Hematopoietic multipotent progenitor cell treated with erythropoietin and hydrocortisone succinate and interleukin-3 and kit ligand, for 6 days (in vitro differentiated cells): ENCODE data around the gene RGS6.

Source experiments
- DNase-seq: peaks from one replicate; pipeline ENCODE4 v3.0.0-alpha.2; 2015

The RGS6 gene

DNA sequence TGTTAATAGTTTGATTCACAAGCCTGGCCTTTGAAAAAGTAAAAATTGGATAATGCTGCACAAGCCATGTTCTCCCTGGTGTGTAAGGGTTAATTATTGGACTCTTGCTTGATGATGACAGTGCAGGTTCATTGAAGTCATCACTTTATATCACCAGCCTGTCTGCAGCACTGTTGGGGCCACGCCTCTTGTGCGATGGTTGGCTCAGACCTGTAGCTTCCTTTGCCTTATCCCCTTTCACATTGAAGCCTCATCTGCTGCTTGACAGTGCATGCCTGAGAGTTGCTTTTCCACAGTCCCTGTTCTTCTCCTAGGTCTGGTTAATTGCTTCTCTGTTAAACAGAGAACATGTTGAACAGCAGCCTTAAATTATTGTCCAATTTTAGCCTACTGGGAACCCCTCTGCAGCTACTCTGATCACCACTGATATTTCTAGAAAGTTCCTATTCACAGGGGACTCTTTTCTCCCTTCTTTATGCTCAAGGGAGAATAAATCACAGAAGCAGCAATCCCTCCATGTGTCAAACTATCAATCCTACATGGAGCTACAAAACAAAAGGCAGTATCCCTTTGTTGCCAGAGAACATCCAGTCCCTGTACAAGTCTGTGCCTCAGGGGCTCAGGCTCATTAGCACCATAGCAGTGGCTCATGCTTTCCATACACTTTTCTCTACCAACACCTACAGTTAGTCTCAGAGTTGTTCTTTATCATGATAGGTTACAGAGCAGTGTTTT, 322.1 kb downstream of the RGS6 start:
- DNase-seq, result no peak

DNA sequence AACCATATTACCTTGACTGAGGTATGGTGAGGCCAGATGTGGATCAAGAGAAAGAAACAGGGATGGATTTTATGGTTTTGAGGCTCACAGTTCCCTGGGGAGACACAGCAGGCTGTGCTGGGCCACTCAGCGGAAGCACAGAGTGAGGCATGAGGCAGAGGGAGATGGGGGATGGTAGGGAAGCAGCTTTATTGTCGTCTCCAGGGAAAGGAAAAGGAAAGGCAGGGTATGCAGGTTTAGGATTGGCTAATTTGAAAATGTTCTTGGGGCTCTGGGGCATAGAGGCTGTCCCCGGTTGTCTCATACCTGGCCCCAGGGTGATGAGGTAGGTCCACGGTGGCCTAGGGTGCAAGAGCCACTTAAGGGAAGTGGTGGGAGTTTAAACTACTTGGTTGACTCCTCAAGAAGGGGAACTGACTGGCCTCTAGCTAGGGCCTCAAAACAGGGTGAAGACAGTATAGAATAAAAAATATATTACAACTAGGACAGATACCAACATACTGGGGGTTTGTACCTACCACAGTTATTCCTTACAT, 322.8 kb downstream of the RGS6 start:
- no peak for DNase-seq

DNA sequence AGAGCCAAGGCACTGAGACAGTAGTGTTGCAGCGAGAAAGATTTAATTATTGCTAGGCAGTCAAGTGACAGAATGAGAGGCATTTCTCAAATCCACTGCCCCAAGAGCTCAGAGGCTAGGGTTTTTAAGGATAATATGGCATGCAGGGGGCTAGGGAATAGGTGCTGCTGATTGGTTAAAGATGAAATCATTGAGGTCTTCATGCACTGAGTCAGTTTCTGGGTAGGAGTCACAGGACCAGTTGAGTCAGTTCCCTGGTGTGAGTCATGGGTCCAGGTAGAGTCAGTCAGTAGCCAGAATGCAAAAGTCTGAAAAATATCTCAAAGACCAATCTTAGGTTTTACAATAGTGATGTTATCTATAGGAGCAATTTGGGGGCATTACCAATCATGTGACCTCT, 323.8 kb downstream of the RGS6 start:
- DNase-seq, result no peak

DNA sequence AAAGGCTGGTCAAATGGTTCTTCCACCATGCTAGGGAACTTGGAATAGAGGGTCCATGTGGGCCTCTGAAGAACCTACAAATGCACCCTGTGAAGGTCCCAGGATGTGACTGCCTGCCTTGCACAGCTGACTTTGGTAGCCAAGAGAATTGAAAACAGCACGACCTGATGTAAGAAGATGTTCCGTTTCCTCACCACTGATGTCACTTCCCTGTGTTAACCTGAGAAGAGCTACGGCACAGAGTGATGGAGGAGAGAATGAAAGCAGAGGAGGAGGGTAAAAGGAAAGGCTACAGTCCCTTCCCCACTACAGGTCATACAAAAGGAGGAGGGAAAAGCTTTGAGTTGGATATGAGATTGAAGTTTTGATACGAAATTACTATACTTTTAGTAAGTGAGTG, 328.8 kb downstream of the RGS6 start:
- no peak for DNase-seq

DNA sequence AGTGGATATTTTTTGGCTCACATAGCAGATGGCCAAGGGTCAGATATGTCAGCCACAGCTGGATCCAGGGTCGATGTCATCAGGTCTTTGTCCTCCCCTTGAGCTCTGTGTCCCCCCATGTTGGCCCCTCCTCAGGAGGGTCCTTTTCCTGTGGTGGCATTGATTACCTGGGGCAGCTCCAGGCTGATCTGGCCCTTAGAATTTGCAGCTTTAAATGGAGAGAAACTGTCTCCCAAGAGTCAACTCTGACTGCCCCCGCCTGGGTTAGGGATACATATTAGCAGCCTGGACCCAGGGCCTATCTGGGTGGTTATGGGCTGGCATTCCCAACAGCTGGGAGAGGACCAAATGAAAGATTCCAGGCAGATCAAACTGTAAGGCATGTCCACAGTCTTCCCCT, 330.5 kb downstream of the RGS6 start:
- DNase-seq, result no peak

DNA sequence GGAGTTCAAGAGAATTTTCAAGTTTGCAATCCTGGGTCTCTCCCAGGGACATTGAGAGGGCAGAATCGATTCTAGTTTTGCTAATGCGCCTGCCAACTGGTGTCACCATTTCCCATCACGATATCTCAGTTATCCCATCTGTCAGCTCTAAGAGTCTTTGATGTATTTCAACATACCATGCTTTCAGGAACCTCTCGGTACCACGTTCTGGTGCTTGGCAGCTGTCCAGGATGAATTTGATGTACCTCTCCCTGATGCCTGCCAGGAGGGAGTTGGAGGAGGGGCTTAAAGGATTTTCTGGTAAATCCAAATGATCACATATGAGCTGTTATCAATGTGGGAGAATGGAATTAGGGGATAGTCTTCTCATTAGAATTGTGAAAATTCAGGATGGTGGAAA, 332.5 kb downstream of the RGS6 start:
- DNase-seq, result no peak

DNA sequence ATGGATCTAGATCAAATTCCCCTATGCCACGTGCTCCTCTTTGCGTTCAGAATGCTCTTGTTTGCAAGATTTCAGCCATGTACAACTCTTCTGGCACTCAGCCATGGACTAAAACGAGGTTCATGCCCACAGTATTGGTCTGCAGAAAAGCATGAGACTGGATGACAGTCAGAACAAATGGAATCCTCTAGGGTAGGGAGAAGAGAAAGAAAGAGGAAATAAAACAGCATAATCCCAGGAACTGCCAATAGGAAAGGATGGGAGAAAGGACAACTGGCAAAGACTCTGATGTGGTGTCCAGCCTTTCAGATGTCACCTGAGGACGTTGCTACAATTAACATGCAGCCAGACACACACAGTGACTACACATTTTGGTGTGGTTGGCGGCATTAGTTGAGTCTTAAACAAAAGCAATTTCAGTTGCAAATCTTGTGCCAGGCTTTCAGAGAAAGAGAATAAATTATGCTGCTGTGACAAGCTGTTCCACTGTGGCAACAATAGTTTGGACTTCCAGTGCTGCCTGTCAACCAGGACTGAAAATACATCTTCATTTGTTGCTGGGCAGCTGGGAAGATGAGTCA, 338.0 kb downstream of the RGS6 start:
- DNase-seq, result no peak

DNA sequence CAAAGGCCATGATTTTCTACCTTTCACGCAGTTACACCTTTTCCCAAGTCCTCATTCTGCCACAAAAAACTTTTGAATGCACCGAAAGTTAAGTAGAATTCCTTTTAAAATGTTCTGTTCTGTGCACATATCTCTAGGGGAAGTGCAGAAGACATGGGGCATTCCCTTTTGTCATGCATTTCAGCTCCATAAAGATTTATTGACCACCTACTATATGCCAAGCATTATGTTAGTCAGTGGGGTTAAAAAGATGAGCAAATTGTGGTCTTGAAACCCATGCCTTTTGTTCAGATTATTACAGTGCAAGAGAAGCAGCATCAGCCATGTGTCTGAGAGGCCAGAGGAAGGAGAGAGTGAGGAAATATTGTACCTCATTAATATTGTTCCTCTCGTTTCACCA, 338.5 kb downstream of the RGS6 start:
- DNase-seq, result no peak

DNA sequence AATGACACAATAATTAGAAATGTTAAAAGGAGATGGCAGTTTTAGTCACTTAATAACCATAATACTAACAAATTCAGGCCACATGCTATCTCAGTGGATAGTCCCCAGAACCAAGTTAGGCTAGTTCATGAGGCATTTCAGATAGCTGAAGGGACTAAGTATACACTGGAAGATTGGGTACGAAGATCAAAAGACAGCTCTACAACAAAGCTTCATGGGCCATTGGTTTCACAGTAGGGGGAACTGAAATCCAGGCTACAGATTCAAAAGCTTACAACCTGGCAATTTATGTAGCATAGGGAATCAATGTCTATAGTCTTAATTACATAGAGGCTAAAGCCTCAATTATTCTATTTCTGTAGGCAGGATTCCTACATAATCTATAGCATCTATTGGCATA, 343.0 kb downstream of the RGS6 start:
- DNase-seq, result no peak

DNA sequence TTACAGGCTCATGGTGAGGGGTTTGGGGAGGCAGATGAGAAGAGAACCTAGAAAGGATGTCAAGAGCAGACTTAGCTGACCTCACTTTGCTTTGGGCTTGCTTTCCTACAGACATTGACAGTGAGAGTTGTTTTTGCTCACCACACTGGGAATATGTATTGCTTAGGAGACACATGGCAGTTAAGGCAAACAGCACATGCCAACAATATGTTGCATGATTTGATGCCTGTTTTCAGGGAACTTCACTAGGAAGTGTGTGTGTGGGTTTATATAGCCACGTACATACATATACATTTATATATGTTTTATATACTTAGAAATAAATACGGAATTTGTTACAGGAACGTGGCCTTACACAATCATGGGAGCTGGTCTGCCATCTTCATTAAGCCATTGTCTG, 346.1 kb downstream of the RGS6 start:
- DNase-seq, result no peak

DNA sequence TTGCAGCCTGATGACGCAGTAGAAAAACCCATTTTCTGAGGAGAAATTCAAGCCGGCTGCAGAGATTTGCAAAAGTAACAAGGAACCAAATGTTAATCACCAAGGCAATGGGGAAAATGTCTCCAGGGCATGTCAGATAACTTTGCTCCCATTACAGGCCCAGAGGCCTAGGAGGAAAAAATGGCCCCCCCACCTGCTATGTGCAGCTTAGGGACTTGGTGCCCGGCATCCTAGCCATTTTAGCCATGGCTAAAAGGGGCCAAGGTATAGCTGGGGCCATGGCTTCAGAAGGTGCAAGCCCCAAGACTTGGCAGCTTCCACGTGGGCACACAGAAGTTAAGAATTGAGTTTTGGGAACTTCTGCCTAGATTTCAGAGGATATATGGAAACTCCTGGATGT, 351.9 kb downstream of the RGS6 start:
- DNase-seq, result no peak

DNA sequence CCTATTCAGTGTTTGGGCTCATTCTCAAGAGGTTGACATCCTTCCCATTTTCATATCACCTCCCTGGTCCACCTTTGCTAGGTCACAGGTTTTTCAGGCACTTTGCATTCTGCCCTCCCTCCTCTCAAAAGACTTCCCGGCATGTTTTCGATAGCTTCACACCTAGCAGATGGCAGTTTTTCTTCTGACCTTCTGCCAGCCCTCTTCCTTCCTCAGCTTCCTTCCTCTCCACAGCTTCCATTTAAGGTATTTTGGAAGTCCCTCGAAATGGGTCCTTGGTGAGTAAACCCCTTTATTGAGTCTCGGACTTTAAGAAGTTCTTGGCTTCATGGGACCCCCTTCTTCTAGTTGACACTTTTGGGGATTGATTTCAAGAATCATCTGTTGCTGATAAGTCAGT, 358.0 kb downstream of the RGS6 start:
- no peak for DNase-seq

DNA sequence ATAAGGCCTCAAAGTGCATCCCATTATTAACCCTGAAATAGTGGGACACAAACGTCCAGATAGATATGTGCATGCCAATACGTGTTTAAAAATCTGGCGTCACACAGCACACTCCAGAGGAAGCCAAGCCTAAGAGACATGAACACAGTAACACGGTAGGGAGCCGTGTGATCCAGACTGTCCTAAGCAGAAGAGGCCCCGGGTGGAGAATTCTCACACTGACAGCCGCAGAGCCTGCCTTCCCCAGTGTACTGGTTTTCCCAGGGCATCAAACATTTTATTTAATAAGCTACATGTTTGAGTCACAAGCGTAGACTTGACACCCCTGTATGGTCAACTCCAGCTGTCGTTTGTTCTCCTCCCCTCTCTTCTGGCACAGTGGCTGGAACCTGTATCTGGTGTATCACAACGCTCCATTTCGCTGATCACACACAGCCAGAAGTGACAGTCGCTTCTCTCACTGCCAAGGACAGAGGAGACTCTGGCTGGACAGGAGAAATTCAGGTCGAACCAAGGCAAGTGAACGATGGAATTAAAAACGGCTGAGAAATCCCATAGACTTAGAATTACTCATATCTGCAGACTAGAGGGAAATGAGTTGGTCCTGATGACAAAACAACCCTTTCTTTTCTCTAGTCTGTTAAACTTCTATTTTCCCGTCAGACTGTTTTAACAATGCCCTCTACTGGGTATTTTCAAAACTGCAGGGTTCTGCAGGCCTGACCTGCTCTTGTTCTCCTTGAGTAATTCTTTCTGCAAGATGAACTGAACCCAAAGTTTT, 359.9 kb downstream of the RGS6 start:
- DNase-seq, result peak; percentile 62

DNA sequence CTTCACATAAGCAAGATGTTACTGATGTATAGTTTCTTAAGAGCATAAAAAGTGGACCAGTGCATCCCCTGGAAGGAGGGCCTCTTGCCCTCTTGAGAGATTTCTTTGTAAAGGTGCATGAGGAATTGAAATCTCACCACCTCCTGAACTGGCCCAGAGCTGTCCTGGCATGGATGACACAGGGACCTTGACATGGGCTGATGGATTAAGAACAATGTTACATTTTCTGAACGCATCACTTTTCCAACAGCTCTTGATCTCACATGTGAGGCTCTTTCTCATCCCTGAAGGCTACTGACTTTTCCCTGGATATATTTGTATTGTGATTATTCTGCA, 360.4 kb downstream of the RGS6 start:
- no peak for DNase-seq

DNA sequence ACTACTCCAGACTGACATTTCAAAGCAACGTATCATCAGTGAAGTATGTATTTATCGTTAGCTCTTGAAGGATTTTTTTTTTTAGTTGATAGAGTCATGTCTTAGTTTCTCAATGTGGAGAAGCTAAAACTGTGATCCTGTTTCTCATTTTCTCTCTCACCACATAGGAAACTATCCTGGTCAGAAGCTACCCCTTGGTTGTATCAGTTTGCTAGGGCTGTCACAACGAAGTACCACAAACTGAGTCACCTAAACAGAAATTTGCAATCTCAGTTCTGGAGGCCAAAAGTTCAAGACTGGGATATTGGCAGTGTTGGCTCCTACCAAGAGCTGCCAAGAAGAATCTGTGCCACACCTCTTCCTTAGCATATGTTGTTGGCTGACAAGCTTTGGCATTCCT, 369.1 kb downstream of the RGS6 start:
- DNase-seq, result no peak

DNA sequence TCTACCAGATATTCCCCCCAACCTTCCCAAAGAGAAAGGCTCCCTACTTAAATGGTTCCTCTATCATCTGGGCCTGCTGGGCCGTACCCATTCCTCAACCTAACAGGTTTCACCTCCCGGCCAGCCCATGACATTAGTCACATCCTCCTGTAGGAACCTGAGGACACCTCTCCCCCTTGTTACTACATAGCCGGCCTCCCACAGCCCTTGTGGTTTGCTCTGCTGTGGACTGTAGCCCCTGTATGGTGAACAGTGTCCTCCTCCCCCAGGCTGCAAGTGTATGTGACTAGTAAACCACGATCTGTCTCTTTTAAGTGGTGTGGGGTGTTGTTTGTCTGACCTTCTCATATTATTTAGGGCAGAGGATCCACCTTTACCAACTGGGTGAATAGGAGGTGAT, 371.7 kb downstream of the RGS6 start:
- no peak for DNase-seq

DNA sequence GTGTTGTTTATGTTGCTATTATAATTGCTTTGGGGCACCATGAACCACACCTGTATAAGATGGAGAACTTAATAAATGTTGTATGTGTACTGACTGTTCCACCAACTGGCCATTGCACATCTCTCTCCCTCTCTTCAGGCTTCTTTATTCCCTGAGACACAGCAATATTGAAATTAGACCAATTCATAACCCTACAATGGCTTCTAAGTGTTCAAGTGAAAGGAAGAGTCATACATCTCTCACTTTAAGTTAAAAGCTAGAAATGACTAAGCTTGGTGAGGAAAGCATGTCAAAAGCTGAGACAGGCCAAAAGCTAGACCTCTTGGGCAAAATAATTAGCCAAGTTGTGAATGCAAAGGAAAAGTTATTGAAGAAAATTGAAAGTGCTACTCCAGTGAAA, 373.3 kb downstream of the RGS6 start:
- no peak for DNase-seq

DNA sequence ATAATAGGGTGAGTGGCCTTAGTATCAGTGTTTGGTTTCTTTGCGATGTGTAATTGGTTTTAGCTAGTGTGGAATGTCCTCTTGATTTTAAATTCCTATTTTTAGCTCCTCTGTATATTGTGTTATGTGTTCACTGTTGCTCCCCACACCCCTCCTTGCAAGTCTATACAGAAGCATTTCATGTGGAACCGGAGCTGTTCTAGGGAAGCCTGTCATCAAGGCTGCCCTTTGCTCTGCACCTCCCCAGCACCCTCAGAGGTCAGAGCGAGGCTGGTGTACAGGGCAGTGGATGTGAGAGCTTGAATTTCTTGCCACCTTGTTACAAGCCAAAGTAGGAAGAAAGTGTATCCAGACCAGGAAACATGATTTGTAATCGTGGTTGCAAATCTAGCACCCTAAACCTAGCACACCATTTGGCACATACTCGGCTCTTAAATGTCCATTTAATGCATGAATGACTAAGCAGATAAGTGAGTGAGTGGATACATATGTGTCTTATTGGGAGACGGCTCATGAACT, 376.8 kb downstream of the RGS6 start:
- no peak for DNase-seq

DNA sequence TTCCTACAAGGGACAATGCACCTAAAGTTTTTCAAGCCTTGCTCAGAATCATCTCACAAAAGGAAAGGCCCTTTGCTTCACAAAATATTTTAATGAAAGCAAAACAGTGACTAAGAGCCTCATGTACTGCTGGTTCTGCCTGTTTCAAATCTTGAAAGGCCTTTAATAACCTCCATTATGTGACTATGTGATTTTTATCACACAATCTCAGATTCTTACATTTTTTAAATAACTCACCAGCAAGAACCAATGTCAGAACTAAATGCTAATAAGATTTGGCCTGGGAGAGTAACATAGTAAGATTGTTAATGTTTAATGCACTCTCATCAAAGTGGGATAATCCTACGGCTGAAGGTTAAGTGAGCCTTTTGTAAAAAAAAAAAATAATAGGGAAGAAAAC, 378.9 kb downstream of the RGS6 start:
- no peak for DNase-seq

DNA sequence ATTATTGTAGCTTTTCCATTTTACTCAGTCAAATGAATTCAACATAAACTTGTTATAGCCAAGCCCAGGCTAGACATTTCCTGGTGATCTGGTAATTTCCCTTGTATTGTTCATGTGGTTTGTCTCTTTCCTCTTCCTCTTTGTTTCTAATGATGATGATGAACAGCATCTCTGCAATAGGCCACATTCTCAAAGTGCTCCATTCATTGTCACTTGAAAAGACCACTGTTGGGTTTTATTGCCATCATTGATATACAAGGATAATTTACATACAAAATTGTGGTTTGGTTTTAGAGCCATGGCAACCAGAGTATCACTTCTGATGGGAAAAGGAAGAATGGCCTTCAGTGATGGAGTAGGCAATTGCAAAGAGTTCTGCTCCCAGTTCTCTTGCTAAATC, 379.3 kb downstream of the RGS6 start:
- DNase-seq, result no peak

DNA sequence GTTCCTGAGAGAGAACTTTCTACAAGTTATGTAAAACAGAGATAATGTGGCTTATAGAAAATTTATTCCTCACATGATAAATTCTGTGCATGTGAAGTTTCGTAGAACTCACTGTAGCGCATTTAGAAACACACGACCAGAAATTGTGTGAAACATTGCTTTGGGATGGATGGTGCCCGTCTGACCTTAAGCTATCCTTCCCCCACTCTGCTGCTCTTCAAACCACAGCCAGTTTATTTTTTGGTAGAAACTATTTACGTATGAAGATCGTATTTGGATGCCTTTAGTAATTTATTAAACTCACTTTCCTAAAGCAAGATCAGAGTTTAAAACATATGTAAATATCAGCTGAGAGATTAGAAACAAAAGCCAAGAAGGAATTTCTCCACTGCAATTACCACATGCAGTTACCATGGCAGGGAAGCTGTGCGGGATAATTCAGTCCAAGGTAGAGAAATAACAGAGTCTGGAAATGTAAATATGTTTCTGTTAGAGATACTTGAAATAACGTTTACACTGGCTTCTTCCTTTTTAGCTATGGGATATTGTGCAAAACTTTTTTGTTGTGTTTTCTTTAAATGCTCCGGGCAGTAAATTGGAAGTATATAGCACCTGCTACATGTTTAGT, 382.7 kb downstream of the RGS6 start:
- no peak for DNase-seq

DNA sequence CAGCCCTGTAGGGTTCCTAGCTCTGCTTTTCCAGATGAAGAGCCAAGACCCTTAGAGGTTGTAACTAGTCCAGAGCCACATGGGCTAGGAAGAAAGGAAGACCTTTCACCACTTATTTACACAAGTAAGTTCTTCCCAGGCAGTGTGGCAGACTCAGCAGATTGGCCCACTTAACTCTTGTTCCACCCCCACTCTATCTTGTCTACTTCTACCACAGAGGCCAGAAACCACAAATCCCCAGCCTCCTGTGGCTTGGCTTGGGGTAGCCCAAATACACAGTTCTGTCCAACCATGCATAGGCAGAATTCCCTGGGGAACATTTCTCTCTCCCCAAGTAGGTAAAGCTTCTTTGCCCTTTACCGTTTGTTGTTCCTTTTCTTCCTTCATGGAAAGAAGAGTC, 383.5 kb downstream of the RGS6 start:
- no peak for DNase-seq

DNA sequence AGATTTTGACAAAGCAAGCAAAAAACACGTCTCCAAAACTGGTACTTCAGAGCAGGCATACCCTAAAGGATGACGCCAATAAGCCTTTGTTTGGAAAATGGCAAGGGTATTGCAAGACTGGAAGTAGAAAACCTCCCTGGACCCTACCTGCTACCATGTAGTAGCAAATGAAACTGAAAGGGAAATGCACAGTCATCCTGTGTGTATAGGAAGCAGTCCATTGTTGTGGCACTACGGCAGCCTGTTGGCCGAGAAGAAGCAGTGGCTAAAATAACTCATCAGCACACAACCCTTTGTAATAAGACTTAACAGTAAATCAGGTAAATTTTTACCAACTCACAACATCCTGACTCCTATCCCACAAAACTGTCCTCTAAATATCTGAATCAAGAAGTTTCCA, 386.4 kb downstream of the RGS6 start:
- peak; percentile 9 for DNase-seq

DNA sequence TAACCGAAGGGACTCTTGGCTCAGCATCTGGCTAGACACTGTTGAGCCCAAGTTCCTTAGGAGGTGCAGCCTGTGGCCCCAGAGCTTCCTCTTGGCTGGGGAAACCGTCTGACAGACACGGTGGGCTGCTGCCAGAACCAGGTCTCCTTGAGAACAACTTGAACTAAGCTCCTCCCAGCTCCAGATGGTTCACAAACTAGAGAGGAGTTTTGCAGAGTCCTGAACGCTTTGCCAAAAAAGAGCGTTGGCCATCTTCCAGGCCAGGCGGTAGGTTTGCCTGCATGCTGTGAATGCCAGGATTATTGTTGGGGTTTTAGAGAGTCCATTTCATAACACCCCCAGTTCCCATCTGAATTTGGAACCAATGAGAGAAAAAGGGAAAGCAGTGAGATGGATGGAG, 399.8 kb downstream of the RGS6 start:
- DNase-seq, result peak; percentile 23
